CD4-positive, CD25-positive, alpha-beta regulatory T cell (primary cell): ENCODE results near the gene FSD1L. TPM values are rescaled to one million over a fixed set of nuclear protein-coding genes. Genes with fewer than 3 reads are reported as not detected.
"Not testable (repeated sequence)": the region's sequence is repeated elsewhere in the genome, so short reads cannot be mapped to it uniquely, and the experiment has no call there.

Experiments used
- ATAC-seq, 2 donors: fragments of 150-1000 bp; cut with Tn5 transposase; one replicate each; pipeline ENCODE4 v1.10.0; 2021; ENCODE audit warnings: low read depth in 2 of 2, moderate number of reproducible peaks in 2 of 2, moderate library complexity in 1 of 2
- DNase-seq, 3 donors: peaks; one replicate each; pipeline versions ENCODE4 v3.0.0 to v3.0.0-alpha.2; 2012 to 2022; ENCODE audit warnings: mixed read lengths in 1 of 3
- H3K27ac ChIP-seq: one replicate; pipeline ENCODE4 v1.7.0; 2013; ENCODE audit warnings: mild to moderate bottlenecking, low read length; ENCODE audit not compliant: insufficient read depth, poor library complexity, severe bottlenecking
- H3K27me3 ChIP-seq: one replicate; pipeline ENCODE4 v1.7.0; 2013; ENCODE audit warnings: low read length; ENCODE audit not compliant: control insufficient read depth, insufficient read depth
- H3K36me3 ChIP-seq: one replicate; pipeline ENCODE4 v1.7.0; 2013; ENCODE audit warnings: mild to moderate bottlenecking, low read length, moderate library complexity; ENCODE audit not compliant: control insufficient read depth, insufficient read depth
- H3K4me1 ChIP-seq: 2 replicates; pipeline ENCODE4 v1.7.0; 2013; ENCODE audit warnings: mild to moderate bottlenecking, low read length; ENCODE audit not compliant: insufficient read depth, control insufficient read depth, poor library complexity, severe bottlenecking
- H3K4me3 ChIP-seq: one replicate; pipeline ENCODE4 v1.7.0; 2013; ENCODE audit warnings: low read depth, mild to moderate bottlenecking, low read length, moderate library complexity
- H3K9me3 ChIP-seq, 2 experiments: 1 replicate in 1 of 2; 2 replicates in 1 of 2; pipeline ENCODE4 v1.7.0; 2013; ENCODE audit warnings: low read length in 2 of 2, mild to moderate bottlenecking in 1 of 2, moderate library complexity in 1 of 2; ENCODE audit not compliant: control insufficient read depth in 2 of 2
- H3K27ac Mint-ChIP-seq, 3 donors: one replicate each; pipeline ENCODE4 v1.8.0; 2020 to 2022; ENCODE audit warnings: mild to moderate bottlenecking in 3 of 3, mixed read lengths in 3 of 3, moderate library complexity in 2 of 3
- H3K27me3 Mint-ChIP-seq: one replicate; pipeline ENCODE4 v1.8.0; 2022; ENCODE audit warnings: mild to moderate bottlenecking, mixed read lengths
- H3K36me3 Mint-ChIP-seq: one replicate; pipeline ENCODE4 v1.8.0; 2020; ENCODE audit warnings: mixed read lengths
- H3K4me1 Mint-ChIP-seq, 4 donors: one replicate each; pipeline ENCODE4 v1.8.0; 2020 to 2022; ENCODE audit warnings: mixed read lengths in 4 of 4, mild to moderate bottlenecking in 1 of 4
- H3K4me3 Mint-ChIP-seq, 4 donors: one replicate each; pipeline ENCODE4 v1.8.0; 2020 to 2022; ENCODE audit warnings: mild to moderate bottlenecking in 4 of 4, mixed read lengths in 4 of 4, moderate library complexity in 3 of 4
- H3K9me3 Mint-ChIP-seq, 7 donors: one replicate each; pipeline ENCODE4 v1.8.0; 2020 to 2022; ENCODE audit warnings: mixed read lengths in 7 of 7, mild to moderate bottlenecking in 3 of 7, moderate library complexity in 2 of 7
- polyA plus RNA-seq, 4 donors: library from polyadenylated mRNA; unstranded; fragments of 300-500 nt; fragmentation: Illumina TruSeq; gene quantifications; one replicate each; pipeline ENCODE4 v1.2.3, GENCODE V29; 2021
- total RNA-seq: library from RNA; stranded (reverse); gene quantifications from one replicate; pipeline ENCODE4 v1.2.3, GENCODE V29; 2022

Gene FSD1L
- total and polyA plus RNA-seq, 5 donors from 2014 or later, result 0.45 to 1.6 (median 0.74) TPM

DNA sequence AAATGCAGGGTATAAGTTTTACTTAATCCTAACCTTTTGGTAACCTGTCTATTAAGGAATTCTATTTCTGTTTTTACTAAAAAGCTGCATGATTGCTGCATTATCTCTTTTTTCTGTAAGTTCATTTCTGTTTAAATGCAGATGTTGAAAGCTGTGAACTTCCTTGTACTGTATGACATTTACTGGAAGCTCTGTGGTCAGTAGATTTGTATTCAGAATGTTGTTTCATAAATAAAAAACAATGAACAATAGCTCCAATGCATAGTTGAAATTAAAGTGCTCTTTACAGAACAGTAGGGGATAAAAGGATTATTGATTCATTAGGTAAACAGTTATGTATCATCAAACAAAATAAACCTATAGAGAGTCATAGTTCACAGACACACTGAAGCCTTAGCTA, 63.6 kb downstream of the FSD1L start:
- H3K4me3 Mint-ChIP-seq, result no peak overlapping the region
- Histone ChIP-seq H3K9me3 (no peaks in the 10 kb centered on the region), H3K27me3 (no peaks in the 10 kb centered on the region), H3K4me1 (no peaks in the 10 kb centered on the region), H3K27ac (no peak overlapping the region), H3K36me3 (no peaks in the 10 kb centered on the region), H3K4me3 (no peak overlapping the region)
- no peaks in the 10 kb centered on the region for H3K27me3 Mint-ChIP-seq
- DNase-seq (no peak), ATAC-seq (no peak)
- H3K4me1 Mint-ChIP-seq, result no peaks in the 10 kb centered on the region
- H3K9me3 Mint-ChIP-seq, result no peaks in the 10 kb centered on the region
- H3K36me3 Mint-ChIP-seq, result no peaks in the 10 kb centered on the region
- no peak overlapping the region for H3K27ac Mint-ChIP-seq

- Histone ChIP-seq H3K27ac (no peak overlapping the region), H3K9me3 (no peaks in the 10 kb centered on the region), H3K36me3 (no peaks in the 10 kb centered on the region), H3K4me3 (no peak overlapping the region), H3K27me3 (no peaks in the 10 kb centered on the region), H3K4me1 (no peaks in the 10 kb centered on the region)
- Mint-ChIP-seq H3K4me3 (no peak overlapping the region), H3K4me1 (no peaks in the 10 kb centered on the region), H3K27ac (no peak overlapping the region), H3K36me3 (no peaks in the 10 kb centered on the region), H3K27me3 (no peaks in the 10 kb centered on the region), H3K9me3 (peaks cover 0 to 1% (median 0%) of the 10 kb centered on the region in 7 donors)
- no peak for DNase-seq
- no peak for ATAC-seq
These were observed 68.1 kb downstream of the FSD1L start for GRCh38 chr9:105515811-105516413.

GRCh38 chr9:105519710-105520369, 72.0 kb downstream of the FSD1L start:
- not testable (repeated sequence) for H3K27me3 Mint-ChIP-seq, H3K4me1 Mint-ChIP-seq, H3K36me3 Mint-ChIP-seq, H3K27me3 ChIP-seq, H3K36me3 ChIP-seq, H3K4me3 Mint-ChIP-seq, H3K27ac Mint-ChIP-seq, H3K9me3 Mint-ChIP-seq, H3K9me3 ChIP-seq, H3K4me1 ChIP-seq, H3K4me3 ChIP-seq
- peak overlapping the region; percentile 33 for H3K27ac ChIP-seq
- DNase-seq, result peak; percentile 14 to 27 (median 20)
- peak; percentile 56 to 74 for ATAC-seq

- not testable (repeated sequence) for H3K36me3 ChIP-seq, H3K27ac Mint-ChIP-seq, DNase-seq, H3K4me1 ChIP-seq, H3K4me1 Mint-ChIP-seq, H3K4me3 Mint-ChIP-seq, H3K9me3 Mint-ChIP-seq, H3K27me3 Mint-ChIP-seq, H3K27me3 ChIP-seq, H3K36me3 Mint-ChIP-seq, ATAC-seq, H3K4me3 ChIP-seq, H3K9me3 ChIP-seq, H3K27ac ChIP-seq
These were observed 73.2 kb downstream of the FSD1L start for GRCh38 chr9:105520992-105521391.

DNA sequence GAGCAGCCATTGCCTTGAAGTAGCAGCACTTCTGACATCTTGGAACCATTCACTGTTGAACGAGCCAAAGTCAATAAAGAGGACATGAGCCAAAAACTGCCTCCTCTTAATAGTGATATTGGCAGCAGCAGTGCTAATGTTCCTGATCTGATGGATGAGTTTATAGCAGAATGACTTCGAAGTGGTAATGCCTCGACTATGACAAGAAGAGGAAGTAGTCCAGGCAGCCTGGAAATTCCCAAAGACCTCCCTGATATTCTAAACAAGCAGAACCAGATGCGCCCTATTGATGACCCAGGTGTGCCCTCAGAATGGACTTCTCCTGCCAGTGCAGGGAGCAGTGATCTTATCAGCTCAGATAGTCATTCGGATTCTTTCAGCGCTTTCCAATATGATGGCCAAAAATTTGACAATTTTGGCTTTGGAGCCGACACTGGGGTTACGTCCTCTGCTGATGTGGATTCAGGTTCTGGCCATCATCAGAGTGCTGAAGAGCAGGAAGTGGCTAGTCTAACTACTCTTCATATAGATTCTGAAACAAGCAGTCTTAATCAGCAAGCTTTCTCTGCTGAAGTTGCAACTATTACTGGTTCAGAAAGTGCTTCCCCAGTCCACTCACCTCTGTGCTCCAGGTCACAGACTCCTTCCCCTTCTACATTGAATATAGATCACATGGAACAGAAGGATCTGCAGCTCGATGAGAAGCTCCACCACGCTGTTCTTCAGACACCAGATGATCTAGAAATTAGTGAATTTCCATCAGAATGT, 75.0 kb downstream of the FSD1L start:
- not testable (repeated sequence) for H3K9me3 ChIP-seq, H3K4me1 Mint-ChIP-seq, H3K27ac ChIP-seq, H3K9me3 Mint-ChIP-seq, H3K27ac Mint-ChIP-seq, H3K4me3 ChIP-seq, H3K4me3 Mint-ChIP-seq, H3K27me3 Mint-ChIP-seq, H3K27me3 ChIP-seq, DNase-seq, ATAC-seq, H3K36me3 ChIP-seq, H3K36me3 Mint-ChIP-seq, H3K4me1 ChIP-seq

- no peaks in the 10 kb centered on the region for H3K36me3 Mint-ChIP-seq
- no peaks in the 10 kb centered on the region for H3K36me3 ChIP-seq
- H3K9me3 ChIP-seq, result no peaks in the 10 kb centered on the region
- H3K4me1 ChIP-seq, result no peaks in the 10 kb centered on the region
- no peak overlapping the region for H3K4me3 ChIP-seq
- no peak overlapping the region for H3K27ac ChIP-seq
- DNase-seq (peak in 1 of 3 donors; percentile 15), ATAC-seq (no peak)
- H3K27me3 ChIP-seq, result no peaks in the 10 kb centered on the region
- H3K4me1 Mint-ChIP-seq, result peaks cover 0 to 9% (median under 1%) of the 10 kb centered on the region in 4 donors
- peaks cover 0 to 8% (median 0%) of the 10 kb centered on the region in 7 donors for H3K9me3 Mint-ChIP-seq
- no peaks in the 10 kb centered on the region for H3K27me3 Mint-ChIP-seq
- peak overlapping the region in 1 of 3 donors; percentile 0 for H3K27ac Mint-ChIP-seq
- H3K4me3 Mint-ChIP-seq, result no peak overlapping the region
These were observed 83.7 kb downstream of the FSD1L start for GRCh38 chr9:105531530-105531929.

- H3K9me3 ChIP-seq, result no peaks in the 10 kb centered on the region
- Mint-ChIP-seq H3K9me3 (no peaks in the 10 kb centered on the region), H3K27ac (no peak overlapping the region), H3K36me3 (no peaks in the 10 kb centered on the region), H3K27me3 (no peaks in the 10 kb centered on the region), H3K4me3 (no peak overlapping the region), H3K4me1 (peaks cover 0 to 9% (median under 1%) of the 10 kb centered on the region in 4 donors)
- no peaks in the 10 kb centered on the region for H3K27me3 ChIP-seq
- no peak overlapping the region for H3K4me3 ChIP-seq
- no peak for ATAC-seq
- H3K4me1 ChIP-seq, result no peaks in the 10 kb centered on the region
- no peak for DNase-seq
- no peaks in the 10 kb centered on the region for H3K36me3 ChIP-seq
- no peak overlapping the region for H3K27ac ChIP-seq
These were observed 88.3 kb downstream of the FSD1L start for GRCh38 chr9:105535920-105536668.
